Trophoblast cell (in vitro differentiated cells and primary cell): ENCODE data around the gene HOXD4.

Source experiments
- DNase-seq, 2 donors: peaks; one replicate each; pipeline ENCODE4 v3.0.0-alpha.2; 2016
- H2AFZ ChIP-seq: 2 replicates; pipeline ENCODE4 v1.6.1; 2013; ENCODE audit warnings: low read length, moderate library complexity, mild to moderate bottlenecking; ENCODE audit not compliant: insufficient read depth, poor library complexity
- H2AK5ac ChIP-seq: 2 replicates; pipeline ENCODE4 v1.6.1; 2013; ENCODE audit warnings: mild to moderate bottlenecking, low read length
- H2BK120ac ChIP-seq: 2 replicates; pipeline ENCODE4 v1.6.1; 2013; ENCODE audit warnings: low read length, mild to moderate bottlenecking, moderate library complexity; ENCODE audit not compliant: insufficient read depth, poor library complexity
- H2BK12ac ChIP-seq: 2 replicates; pipeline ENCODE4 v1.6.1; 2013; ENCODE audit warnings: mild to moderate bottlenecking, low read length, moderate library complexity
- H2BK5ac ChIP-seq: 2 replicates; pipeline ENCODE4 v1.6.1; 2013; ENCODE audit warnings: low read length, low read depth, moderate library complexity, mild to moderate bottlenecking; ENCODE audit not compliant: poor library complexity
- H3K14ac ChIP-seq: 2 replicates; pipeline ENCODE4 v1.6.1; 2013; ENCODE audit warnings: mild to moderate bottlenecking, low read length
- H3K18ac ChIP-seq: 2 replicates; pipeline ENCODE4 v1.6.1; 2013; ENCODE audit warnings: mild to moderate bottlenecking, low read length
- H3K23ac ChIP-seq: 2 replicates; pipeline ENCODE4 v1.6.1; 2013; ENCODE audit warnings: low read length
- H3K27ac ChIP-seq: 2 replicates; pipeline ENCODE4 v1.5.1; 2013; ENCODE audit warnings: low read depth, mild to moderate bottlenecking, inconsistent platforms, low read length, moderate library complexity
- H3K27me3 ChIP-seq: 2 replicates; pipeline ENCODE4 v1.6.1; 2013; ENCODE audit warnings: inconsistent platforms, mild to moderate bottlenecking, low read length, moderate library complexity; ENCODE audit not compliant: insufficient read depth
- H3K36me3 ChIP-seq, 2 experiments: 1 replicate in 1 of 2; 2 replicates in 1 of 2; pipeline ENCODE4 v1.6.1; 2013; ENCODE audit warnings: low read length in 2 of 2, mild to moderate bottlenecking in 2 of 2, moderate library complexity in 1 of 2; ENCODE audit not compliant: insufficient read depth in 2 of 2, control insufficient read depth in 1 of 2
- H3K4ac ChIP-seq: 2 replicates; pipeline ENCODE4 v1.6.1; 2013; ENCODE audit warnings: low read depth, mild to moderate bottlenecking, low read length, moderate library complexity
- H3K4me1 ChIP-seq, 2 experiments: 1 replicate in 1 of 2; 2 replicates in 1 of 2; pipeline ENCODE4 v1.6.1; 2013; ENCODE audit warnings: low read length in 2 of 2, mild to moderate bottlenecking in 2 of 2, moderate library complexity in 1 of 2; ENCODE audit not compliant: insufficient read depth in 2 of 2, control insufficient read depth in 1 of 2
- H3K4me2 ChIP-seq: 2 replicates; pipeline ENCODE4 v1.6.1; 2013; ENCODE audit warnings: inconsistent platforms, mild to moderate bottlenecking, low read length, moderate library complexity
- H3K4me3 ChIP-seq: 2 replicates; pipeline ENCODE4 v1.5.1; 2013; ENCODE audit warnings: mild to moderate bottlenecking, low read depth, low read length, inconsistent platforms
- H3K79me1 ChIP-seq: one replicate; pipeline ENCODE4 v1.6.1; 2013; ENCODE audit warnings: low read length
- H3K79me2 ChIP-seq: 2 replicates; pipeline ENCODE4 v1.6.1; 2013; ENCODE audit warnings: low read length, mild to moderate bottlenecking; ENCODE audit not compliant: control insufficient read depth, insufficient read depth, poor library complexity
- H3K9ac ChIP-seq: 2 replicates; pipeline ENCODE4 v1.6.1; 2013; ENCODE audit warnings: mild to moderate bottlenecking, low read length
- H3K9me3 ChIP-seq: 2 replicates; pipeline ENCODE4 v1.6.1; 2013; ENCODE audit warnings: low read depth, mild to moderate bottlenecking, control low read depth, inconsistent platforms, low read length; ENCODE audit not compliant: insufficient read depth
- H4K12ac ChIP-seq: 2 replicates; pipeline ENCODE4 v1.6.1; 2013; ENCODE audit warnings: low read depth, mild to moderate bottlenecking, low read length, moderate library complexity
- H4K8ac ChIP-seq: 2 replicates; pipeline ENCODE4 v1.6.1; 2013; ENCODE audit warnings: low read depth, mild to moderate bottlenecking, low read length, moderate library complexity
- H4K91ac ChIP-seq: one replicate; pipeline ENCODE4 v1.6.1; 2013; ENCODE audit warnings: low read depth, mild to moderate bottlenecking, low read length, moderate library complexity
- WGBS: extraction: QIAGEN DNeasy Blood & Tissue Kit; methylation state at CpG from one replicate; pipeline ENCODE4 v1.1.7; 2013; ENCODE audit warnings: missing lambda C conversion rate; ENCODE audit not compliant: insufficient read length, insufficient coverage; ENCODE audit errors: extremely low coverage; 5-methylcytosine and 5-hydroxymethylcytosine counted together

Gene HOXD4

DNA sequence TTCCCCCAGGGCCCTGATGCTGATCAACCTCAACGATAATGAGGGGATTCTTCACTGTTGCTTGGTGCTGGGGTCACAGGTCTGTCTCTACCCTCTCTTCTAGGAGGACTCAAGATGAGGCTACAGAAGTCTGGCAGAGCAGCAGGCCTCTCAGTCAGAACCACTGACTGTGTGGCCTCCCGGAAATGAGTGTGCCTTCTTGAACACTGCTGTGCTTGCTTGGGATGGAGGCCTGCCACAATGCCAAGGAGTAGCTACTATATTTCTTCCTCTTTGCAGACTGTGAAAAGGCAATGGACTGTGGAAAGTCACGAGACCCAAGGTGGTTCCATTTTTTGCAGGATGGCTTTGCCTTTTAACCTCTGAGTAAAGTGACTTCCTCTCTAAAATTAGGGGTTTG is 31.3 kb downstream of the HOXD4 start:
- peaks cover 3% of the 10 kb centered on the region for H3K9me3 ChIP-seq
- no peak overlapping the region for H3K27ac ChIP-seq
- no CpG with 5 or more reads among the region's 3 CpGs for WGBS
- no peak overlapping the region for H3K4me2 ChIP-seq
- peaks cover 52% of the 10 kb centered on the region for H3K27me3 ChIP-seq
- H3K14ac ChIP-seq: no peak overlapping the region
- no peak overlapping the region for H4K8ac ChIP-seq
- H3K36me3 ChIP-seq: no peaks in the 10 kb centered on the region
- no peaks in the 10 kb centered on the region for H3K79me1 ChIP-seq
- H2BK120ac ChIP-seq: no peak overlapping the region
- H3K18ac ChIP-seq: no peak overlapping the region
- H3K79me2 ChIP-seq: no peaks in the 10 kb centered on the region
- H2BK5ac ChIP-seq: no peak overlapping the region
- H3K4ac ChIP-seq: no peak overlapping the region
- H3K23ac ChIP-seq: no peak overlapping the region
- H4K91ac ChIP-seq: no peak overlapping the region
- H4K12ac ChIP-seq: no peak overlapping the region
- H3K9ac ChIP-seq: no peak overlapping the region
- no peak overlapping the region for H2AFZ ChIP-seq
- DNase-seq: no peak
- no peak overlapping the region for H2AK5ac ChIP-seq
- H3K4me1 ChIP-seq: peaks cover 2 to 7% of the 10 kb centered on the region in 2 experiments
- no peak overlapping the region for H3K4me3 ChIP-seq
- no peak overlapping the region for H2BK12ac ChIP-seq

DNA sequence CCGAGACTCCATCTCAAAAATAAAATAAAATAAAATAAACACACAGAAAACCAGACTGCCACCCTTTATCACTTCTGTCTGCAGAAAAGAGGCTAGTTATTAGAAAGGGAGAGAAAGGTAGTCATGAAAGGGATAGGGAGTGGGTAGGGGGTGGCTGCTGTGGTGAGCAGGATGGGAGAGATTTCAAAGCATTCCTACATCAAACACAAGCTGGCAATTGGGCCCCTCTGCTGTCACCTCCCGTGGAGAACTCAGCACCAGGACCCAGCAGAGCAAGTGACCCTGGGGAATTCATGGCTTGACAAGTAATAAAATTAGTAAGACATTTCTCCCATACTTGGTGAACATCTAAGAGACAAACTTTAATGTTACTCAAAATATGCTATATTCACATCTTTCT is 33.4 kb downstream of the HOXD4 start:
- no peak for DNase-seq
- H3K4ac ChIP-seq: no peak overlapping the region
- WGBS: no CpG with 5 or more reads among the region's 2 CpGs
- no peak overlapping the region for H3K18ac ChIP-seq
- no peak overlapping the region for H4K8ac ChIP-seq
- H2AK5ac ChIP-seq: no peak overlapping the region
- H3K4me2 ChIP-seq: no peak overlapping the region
- no peak overlapping the region for H2BK120ac ChIP-seq
- no peak overlapping the region for H3K14ac ChIP-seq
- H3K23ac ChIP-seq: no peak overlapping the region
- no peak overlapping the region for H4K91ac ChIP-seq
- no peak overlapping the region for H2BK5ac ChIP-seq
- H2BK12ac ChIP-seq: no peak overlapping the region
- no peak overlapping the region for H4K12ac ChIP-seq
- no peaks in the 10 kb centered on the region for H3K36me3 ChIP-seq
- H3K4me3 ChIP-seq: no peak overlapping the region
- H3K9me3 ChIP-seq: peaks cover 11% of the 10 kb centered on the region
- no peak overlapping the region for H3K27ac ChIP-seq
- H3K9ac ChIP-seq: no peak overlapping the region
- no peaks in the 10 kb centered on the region for H3K79me1 ChIP-seq
- no peak overlapping the region for H2AFZ ChIP-seq
- H3K79me2 ChIP-seq: no peaks in the 10 kb centered on the region
- peaks cover 54% of the 10 kb centered on the region for H3K27me3 ChIP-seq
- peaks cover 9 to 10% of the 10 kb centered on the region in 2 experiments for H3K4me1 ChIP-seq

DNA sequence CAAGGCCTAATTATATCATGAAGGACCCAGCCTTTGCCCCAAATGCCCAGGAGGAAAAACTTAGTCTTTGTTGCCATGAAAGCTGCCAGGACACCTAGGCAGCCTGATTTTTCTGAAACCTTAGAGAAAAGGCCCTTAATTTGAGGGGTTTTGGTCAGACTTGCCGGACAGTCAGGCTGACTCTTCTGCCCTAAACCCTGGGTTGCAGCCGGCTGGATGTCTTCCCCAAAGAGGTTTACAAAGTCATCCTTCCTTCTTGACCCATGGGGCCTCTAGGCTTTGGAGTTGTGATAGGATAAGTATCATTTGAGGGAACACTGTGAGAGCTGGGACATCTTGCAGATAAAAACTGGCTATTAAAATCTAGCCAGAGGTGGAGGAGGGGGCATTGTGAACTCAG is 34.7 kb downstream of the HOXD4 start:
- Histone ChIP-seq H3K4me1 (peaks cover 9 to 10% of the 10 kb centered on the region in 2 experiments), H4K12ac (no peak overlapping the region), H4K8ac (no peak overlapping the region), H2AFZ (no peak overlapping the region), H2BK12ac (no peak overlapping the region), H3K79me1 (no peaks in the 10 kb centered on the region), H3K36me3 (no peaks in the 10 kb centered on the region), H3K9me3 (peaks cover 11% of the 10 kb centered on the region), H3K4me3 (no peak overlapping the region), H2AK5ac (no peak overlapping the region), H3K23ac (no peak overlapping the region), H2BK5ac (no peak overlapping the region), H3K4me2 (no peak overlapping the region), H3K4ac (no peak overlapping the region), H3K79me2 (no peaks in the 10 kb centered on the region), H3K14ac (no peak overlapping the region), H3K27me3 (peaks cover 55% of the 10 kb centered on the region), H3K9ac (no peak overlapping the region), H3K18ac (no peak overlapping the region), H2BK120ac (no peak overlapping the region), H4K91ac (no peak overlapping the region), H3K27ac (no peak overlapping the region)
- WGBS: no CpG with 5 or more reads among the region's 2 CpGs
- no peak for DNase-seq

DNA sequence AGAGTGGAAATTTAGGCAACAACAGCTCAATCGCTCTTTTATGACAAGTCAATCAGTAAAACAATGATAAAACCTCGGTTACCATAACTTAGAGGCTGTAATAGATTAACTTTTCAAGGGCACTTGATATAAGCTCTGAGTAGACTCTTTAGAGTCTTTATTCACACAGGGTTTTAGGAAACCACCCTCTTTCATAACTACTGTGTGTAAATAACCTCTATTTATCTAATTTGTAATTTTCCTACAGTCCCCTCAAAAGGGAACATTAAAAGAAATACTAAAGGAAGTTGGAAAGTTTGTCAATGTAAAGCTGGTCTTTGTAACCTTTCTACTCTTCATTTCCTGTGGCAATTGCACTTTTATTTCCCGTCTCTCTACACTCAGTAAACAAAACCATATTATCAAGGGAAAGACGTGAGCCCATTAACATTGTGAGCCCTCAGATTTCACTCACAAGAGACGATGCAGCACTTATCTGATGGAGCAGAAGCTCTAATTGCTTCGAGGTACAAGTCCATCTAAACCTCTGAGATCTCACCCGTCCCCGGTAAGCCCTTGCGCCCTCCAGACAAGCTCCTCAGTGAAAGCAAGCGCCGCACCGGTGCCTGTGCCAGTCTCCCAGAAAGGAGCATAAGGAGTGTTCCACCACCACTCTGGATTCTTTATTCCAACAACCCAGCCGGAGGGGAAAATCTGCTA is 36.0 kb downstream of the HOXD4 start:
- H2BK120ac ChIP-seq: no peak overlapping the region
- no peak for DNase-seq
- H3K36me3 ChIP-seq: no peaks in the 10 kb centered on the region
- H2BK12ac ChIP-seq: no peak overlapping the region
- no peak overlapping the region for H3K4me2 ChIP-seq
- no peaks in the 10 kb centered on the region for H3K79me1 ChIP-seq
- WGBS: no CpG with 5 or more reads among the region's 13 CpGs
- no peak overlapping the region for H3K9ac ChIP-seq
- no peak overlapping the region for H3K4me3 ChIP-seq
- H4K12ac ChIP-seq: no peak overlapping the region
- no peak overlapping the region for H3K4ac ChIP-seq
- H3K9me3 ChIP-seq: peaks cover 11% of the 10 kb centered on the region
- H3K14ac ChIP-seq: no peak overlapping the region
- no peaks in the 10 kb centered on the region for H3K79me2 ChIP-seq
- no peak overlapping the region for H3K23ac ChIP-seq
- no peak overlapping the region for H3K27ac ChIP-seq
- peaks cover 9 to 10% of the 10 kb centered on the region in 2 experiments for H3K4me1 ChIP-seq
- no peak overlapping the region for H2BK5ac ChIP-seq
- H4K8ac ChIP-seq: no peak overlapping the region
- no peak overlapping the region for H4K91ac ChIP-seq
- no peak overlapping the region for H2AK5ac ChIP-seq
- H3K27me3 ChIP-seq: peaks cover 57% of the 10 kb centered on the region
- H3K18ac ChIP-seq: no peak overlapping the region
- no peak overlapping the region for H2AFZ ChIP-seq
